ENCODE data around the gene HESX1.

DNA sequence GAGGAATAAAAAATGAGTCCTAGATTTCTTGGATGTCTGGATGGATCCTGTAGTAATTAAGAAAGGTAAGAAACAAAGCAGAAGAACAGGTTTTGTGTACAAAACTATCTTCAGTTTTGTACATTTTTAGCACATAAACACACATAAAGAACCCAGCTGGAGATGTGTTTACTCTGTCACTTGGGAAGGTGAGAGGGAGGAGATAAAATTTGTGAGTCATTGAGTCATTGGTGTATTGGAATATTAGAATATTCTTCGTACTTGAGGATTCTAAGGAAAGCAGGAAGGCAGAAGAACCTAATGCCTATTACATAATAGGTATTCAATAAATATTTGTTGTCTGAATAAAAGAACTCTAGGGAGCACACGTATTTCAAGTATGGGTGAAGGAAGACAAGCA, 45.2 kb upstream of the HESX1 start:
- no peak for TF ChIP-seq ZNF776 (CRISPR knock-in tag; IDR thresholded peaks at IDR 0.05)
- TF ChIP-seq FOXJ3 (CRISPR knock-in tag; IDR thresholded peaks at IDR 0.05; ENCODE audit: borderline replicate concordance) = no peak
- TF ChIP-seq ZSCAN12 (CRISPR knock-in tag; IDR thresholded peaks at IDR 0.05) = no peak
- no peak for TF ChIP-seq POLR2AphosphoS5 (IDR thresholded peaks at IDR 0.05; ENCODE audit: low read depth, low read length)
- no peak for TF ChIP-seq CREB1 (IDR thresholded peaks at IDR 0.05)
- TF ChIP-seq CREB1 (CRISPR knock-in tag; IDR thresholded peaks at IDR 0.05) = no peak
- TF ChIP-seq HNRNPK (IDR thresholded peaks at IDR 0.05; ENCODE audit: low read depth, low read length, poor library complexity, severe bottlenecking) = no peak
- no peak for TF ChIP-seq ASH2L (IDR thresholded peaks at IDR 0.05; ENCODE audit: insufficient read length, low read depth, low read length)
- TF ChIP-seq, protein P1, sequence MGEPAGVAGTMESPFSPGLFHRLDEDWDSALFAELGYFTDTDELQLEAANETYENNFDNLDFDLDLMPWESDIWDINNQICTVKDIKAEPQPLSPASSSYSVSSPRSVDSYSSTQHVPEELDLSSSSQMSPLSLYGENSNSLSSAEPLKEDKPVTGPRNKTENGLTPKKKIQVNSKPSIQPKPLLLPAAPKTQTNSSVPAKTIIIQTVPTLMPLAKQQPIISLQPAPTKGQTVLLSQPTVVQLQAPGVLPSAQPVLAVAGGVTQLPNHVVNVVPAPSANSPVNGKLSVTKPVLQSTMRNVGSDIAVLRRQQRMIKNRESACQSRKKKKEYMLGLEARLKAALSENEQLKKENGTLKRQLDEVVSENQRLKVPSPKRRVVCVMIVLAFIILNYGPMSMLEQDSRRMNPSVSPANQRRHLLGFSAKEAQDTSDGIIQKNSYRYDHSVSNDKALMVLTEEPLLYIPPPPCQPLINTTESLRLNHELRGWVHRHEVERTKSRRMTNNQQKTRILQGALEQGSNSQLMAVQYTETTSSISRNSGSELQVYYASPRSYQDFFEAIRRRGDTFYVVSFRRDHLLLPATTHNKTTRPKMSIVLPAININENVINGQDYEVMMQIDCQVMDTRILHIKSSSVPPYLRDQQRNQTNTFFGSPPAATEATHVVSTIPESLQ (CRISPR knock-in tag; conservative IDR thresholded peaks at IDR 0.05) = no peak
